Measurements from ENCODE around the gene KIR3DL3.
"Not testable (repeated sequence)": the region's sequence is repeated elsewhere in the genome, so short reads cannot be mapped to it uniquely, and the experiment has no call there.

KIR3DL3 gene

GRCh38 chr19:54724142-54724541, at the start of gene KIR3DL3:
KIR3DL3 (plus strand) TSS chr19:54724442; CDS start chr19:54724497, 55 bp downstream.
- DNase-seq = no peak

GRCh38 chr19:54676210-54676834, 47.9 kb upstream of the KIR3DL3 start:
- DNase-seq = peak; percentile 55

- DNase-seq = no peak
These were observed 47.0 kb upstream of the KIR3DL3 start for GRCh38 chr19:54677217-54677616.

GRCh38 chr19:54681596-54681995, 42.6 kb upstream of the KIR3DL3 start:
- not testable (repeated sequence) for DNase-seq

- no peak for DNase-seq
These were observed 41.9 kb upstream of the KIR3DL3 start for GRCh38 chr19:54682306-54682856.

GRCh38 chr19:54684527-54684926, 39.7 kb upstream of the KIR3DL3 start:
- no peak for DNase-seq

- no peak for DNase-seq
These were observed 32.5 kb upstream of the KIR3DL3 start for GRCh38 chr19:54691582-54692297.

- DNase-seq = no peak
These were observed 32.0 kb upstream of the KIR3DL3 start for GRCh38 chr19:54692298-54692615.

- peak; percentile 4 for DNase-seq
These were observed 29.6 kb upstream of the KIR3DL3 start for GRCh38 chr19:54694648-54695047.

- DNase-seq = no peak
These were observed 28.1 kb upstream of the KIR3DL3 start for GRCh38 chr19:54696117-54696548.

- DNase-seq = no peak
These were observed 27.5 kb upstream of the KIR3DL3 start for GRCh38 chr19:54696766-54697165.

GRCh38 chr19:54697716-54698115, 26.5 kb upstream of the KIR3DL3 start:
- not testable (repeated sequence) for DNase-seq

- no peak for DNase-seq
These were observed 19.3 kb upstream of the KIR3DL3 start for GRCh38 chr19:54704928-54705327.

GRCh38 chr19:54707962-54708361, 16.3 kb upstream of the KIR3DL3 start:
- DNase-seq = peak; percentile 18

- no peak for DNase-seq
These were observed 15.5 kb upstream of the KIR3DL3 start for GRCh38 chr19:54708781-54709180.

GRCh38 chr19:54709212-54709948, 14.9 kb upstream of the KIR3DL3 start:
- DNase-seq = no peak

- DNase-seq = not testable (repeated sequence)
These were observed 14.3 kb upstream of the KIR3DL3 start for GRCh38 chr19:54709956-54710355.

GRCh38 chr19:54724644-54725043, 402 bp downstream of the KIR3DL3 start:
- no peak for DNase-seq

GRCh38 chr19:54725321-54725720, 1.1 kb downstream of the KIR3DL3 start:
- no peak for DNase-seq

GRCh38 chr19:54727562-54727961, 3.3 kb downstream of the KIR3DL3 start:
- DNase-seq = no peak

GRCh38 chr19:54728167-54728566, 3.9 kb downstream of the KIR3DL3 start:
- no peak for DNase-seq

GRCh38 chr19:54729416-54730188, 5.4 kb downstream of the KIR3DL3 start:
- DNase-seq = no peak

- DNase-seq = no peak
These were observed 6.9 kb downstream of the KIR3DL3 start for GRCh38 chr19:54731191-54731590.
